T-helper 2 cell (primary cell): Measurements from ENCODE around the gene AK3.
"Not testable (repeated sequence)": the region's sequence is repeated elsewhere in the genome, so short reads cannot be mapped to it uniquely, and the experiment has no call there.

Source experiments
- DNase-seq, 5 experiments: peaks; one replicate each; pipeline versions ENCODE4 v3.0.0 to v3.0.0-alpha.2; 2012 to 2022

AK3 gene

GRCh38 chr9:4662989-4663792, 77.8 kb downstream of the AK3 start:
- DNase-seq, result peak in 1 of 5 experiments; percentile 34

GRCh38 chr9:4662108-4662988, 78.7 kb downstream of the AK3 start, which contains the start of gene PLPP6:
Gene PLPP6 (plus strand): TSS chr9:4662294. CDS start chr9:4662376, 82 bp downstream.
- peak; percentile 58 to 73 (median 72) for DNase-seq

GRCh38 chr9:4661611-4662010, 79.4 kb downstream of the AK3 start:
- DNase-seq, result no peak

GRCh38 chr9:4661165-4661564, 79.8 kb downstream of the AK3 start:
- DNase-seq, result no peak

DNA sequence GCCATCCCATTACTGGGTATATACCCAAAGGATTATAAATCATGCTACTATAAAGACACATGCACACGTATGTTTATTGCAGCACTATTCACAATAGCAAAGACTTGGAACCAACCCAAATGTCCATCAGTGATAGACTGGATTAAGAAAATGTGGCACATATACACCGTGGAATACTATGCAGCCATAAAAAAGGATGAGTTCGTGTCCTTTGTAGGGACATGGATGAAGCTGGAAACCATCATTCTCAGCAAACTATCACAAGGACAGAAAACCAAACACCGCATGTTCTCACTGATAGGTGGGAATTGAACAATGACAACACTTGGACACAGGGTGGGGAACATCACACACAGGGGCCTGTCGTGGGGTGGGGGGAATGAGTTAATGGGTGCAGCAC, 80.3 kb downstream of the AK3 start:
- not testable (repeated sequence) for DNase-seq
